Esophagus squamous epithelium (tissue), 5 donors: ENCODE measurements around the gene CYTH3. TPM values are rescaled to one million over a fixed set of nuclear protein-coding genes. Genes with fewer than 3 reads are reported as not detected.

Source experiments
- DNase-seq: peaks from one replicate; lab custom pipeline; 2025; lab: John Stamatoyannopoulos, UW
- H3K27ac ChIP-seq, 4 donors: fragments of 200-600 bp; sonication (generic); one replicate each; pipeline ENCODE4 v1.5.1; 2016 to 2019; ENCODE audit warnings: mild to moderate bottlenecking in 1 of 4
- H3K27me3 ChIP-seq, 4 donors: fragments of 200-600 bp; sonication (generic); 1 replicate in 3 of 4; 2 replicates in 1 of 4; pipeline versions ENCODE4 v1.5.1 to v1.6.0; 2017 to 2021; ENCODE audit warnings: antibody characterized with exemption in 1 of 4
- H3K36me3 ChIP-seq, 3 donors: fragments of 200-600 bp; sonication (generic); one replicate each; pipeline ENCODE4 v1.5.1; 2016 to 2019
- H3K4me1 ChIP-seq, 3 donors: fragments of 200-600 bp; sonication (generic); one replicate each; pipeline ENCODE4 v1.5.1; 2017 to 2019
- H3K4me3 ChIP-seq, 4 donors: fragments of 200-600 bp; sonication (generic); 1 replicate in 3 of 4; 2 replicates in 1 of 4; pipeline ENCODE4 v1.5.1; 2016 to 2019; ENCODE audit warnings: mild to moderate bottlenecking in 2 of 4, moderate library complexity in 1 of 4
- H3K9me3 ChIP-seq, 3 donors: fragments of 200-600 bp; sonication (generic); one replicate each; pipeline ENCODE4 v1.5.1; 2016 to 2019
- POLR2A ChIP-seq, 4 donors: fragments of 450-650 bp; IDR thresholded peaks; one replicate each; pipeline ENCODE4 v1.6.1; 2017; ENCODE audit warnings: antibody characterized with exemption in 4 of 4, mild to moderate bottlenecking in 4 of 4, moderate library complexity in 3 of 4
- WGBS, 2 donors: methylation state at CpG; one replicate each; pipeline ENCODE4 v1.1.5; 2018; 5-methylcytosine and 5-hydroxymethylcytosine counted together
- intact Hi-C: fragments of 100-400 bp; cut with DNase I; formaldehyde crosslinking; loops from one replicate; pipeline ENCODE4 v1.15.0; 2022
- total RNA-seq, 4 donors: library from RNA; depleted of rRNA; stranded (reverse); fragments of >200 nt; gene quantifications; one replicate each; pipeline ENCODE4 v1.1.0, GENCODE V29; 2016
- TF ChIP-seq, protein P1 (sequence below), 6 experiments: fragments of 450-650 bp in 4 of 6; fragments of 200-600 bp in 2 of 6; sonication (generic) in 2 of 6; IDR thresholded peaks; one replicate each; pipeline ENCODE4 v1.5.1; 2016 to 2019; ENCODE audit warnings: antibody characterized with exemption in 6 of 6, mild to moderate bottlenecking in 4 of 6, moderate library complexity in 4 of 6
- donor health status: DM: yes; HTN: yes; CAD: no.

The CYTH3 gene
- total RNA-seq, 4 donors from 2014 or later: 11.5 to 27.7 (median 12.7) TPM

DNA sequence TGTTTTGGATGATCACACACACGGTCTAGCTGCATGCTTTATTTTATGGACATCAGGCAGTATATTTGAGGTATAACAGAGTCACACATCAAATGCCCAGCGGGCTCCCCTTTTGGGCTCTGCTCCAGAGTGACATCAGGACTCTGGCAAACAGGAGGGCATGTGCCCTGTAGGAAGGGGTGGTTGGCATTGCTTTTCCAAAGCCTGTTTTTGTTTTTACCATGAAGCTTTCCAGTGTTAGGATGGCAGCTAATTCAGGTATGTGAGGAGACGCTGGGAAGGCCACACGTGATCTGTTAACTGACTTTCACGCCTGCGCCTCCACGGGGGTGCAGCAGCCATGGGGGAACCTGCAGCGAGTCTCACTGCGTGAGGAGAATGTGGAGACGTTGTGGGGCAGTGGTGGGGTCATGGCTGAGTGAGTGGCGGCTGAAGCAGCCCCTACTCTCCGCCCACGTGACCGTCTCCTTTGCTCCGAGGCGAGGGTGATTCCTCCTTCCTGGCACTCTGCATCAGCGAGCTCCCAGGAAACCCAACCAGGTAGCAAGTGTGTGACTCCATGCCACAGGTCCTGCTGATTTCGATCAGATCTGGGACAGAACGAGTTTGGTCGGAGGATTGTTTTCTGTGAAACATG is 123.6 kb downstream of the CYTH3 start:
- no peak for DNase-seq
- Histone ChIP-seq H3K4me3 (no peak overlapping the region), H3K36me3 (peaks cover 28 to 100% (median 56%) of the 10 kb centered on the region in 3 donors), H3K4me1 (no peaks in the 10 kb centered on the region), H3K27me3 (no peaks in the 10 kb centered on the region), H3K9me3 (no peaks in the 10 kb centered on the region), H3K27ac (no peak overlapping the region)
- no peak for TF ChIP-seq POLR2A (IDR thresholded peaks at IDR 0.05)
- TF ChIP-seq, protein P1, sequence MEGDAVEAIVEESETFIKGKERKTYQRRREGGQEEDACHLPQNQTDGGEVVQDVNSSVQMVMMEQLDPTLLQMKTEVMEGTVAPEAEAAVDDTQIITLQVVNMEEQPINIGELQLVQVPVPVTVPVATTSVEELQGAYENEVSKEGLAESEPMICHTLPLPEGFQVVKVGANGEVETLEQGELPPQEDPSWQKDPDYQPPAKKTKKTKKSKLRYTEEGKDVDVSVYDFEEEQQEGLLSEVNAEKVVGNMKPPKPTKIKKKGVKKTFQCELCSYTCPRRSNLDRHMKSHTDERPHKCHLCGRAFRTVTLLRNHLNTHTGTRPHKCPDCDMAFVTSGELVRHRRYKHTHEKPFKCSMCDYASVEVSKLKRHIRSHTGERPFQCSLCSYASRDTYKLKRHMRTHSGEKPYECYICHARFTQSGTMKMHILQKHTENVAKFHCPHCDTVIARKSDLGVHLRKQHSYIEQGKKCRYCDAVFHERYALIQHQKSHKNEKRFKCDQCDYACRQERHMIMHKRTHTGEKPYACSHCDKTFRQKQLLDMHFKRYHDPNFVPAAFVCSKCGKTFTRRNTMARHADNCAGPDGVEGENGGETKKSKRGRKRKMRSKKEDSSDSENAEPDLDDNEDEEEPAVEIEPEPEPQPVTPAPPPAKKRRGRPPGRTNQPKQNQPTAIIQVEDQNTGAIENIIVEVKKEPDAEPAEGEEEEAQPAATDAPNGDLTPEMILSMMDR (IDR thresholded peaks at IDR 0.05): no peak
- intact Hi-C loops: no loop called here
- 83 to 86% methylated on average over 14 to 19 of the region's 20 CpGs for WGBS, 2 donors

DNA sequence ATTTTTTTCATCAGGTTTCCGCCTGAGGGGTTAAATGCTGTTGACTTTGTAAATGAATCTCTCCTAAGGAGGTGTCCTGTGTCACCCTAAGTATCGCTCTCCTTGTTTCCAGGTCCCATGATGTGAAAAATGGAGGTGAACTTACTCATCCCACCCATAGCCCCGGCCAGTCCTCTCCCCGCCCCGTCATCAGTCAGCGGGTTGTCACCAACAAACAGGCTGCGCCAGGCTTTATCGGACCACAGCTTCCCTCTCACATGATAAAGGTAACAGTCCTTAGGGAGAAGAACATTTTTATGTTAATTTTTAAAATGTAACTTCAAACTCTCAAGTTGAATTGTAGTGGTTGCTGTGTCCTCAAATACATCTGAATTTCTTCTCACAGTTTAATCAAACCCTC is 124.8 kb downstream of the CYTH3 start:
- intact Hi-C loops: no loop called here
- Histone ChIP-seq H3K27me3 (no peaks in the 10 kb centered on the region), H3K27ac (no peak overlapping the region), H3K36me3 (peaks cover 24 to 97% (median 60%) of the 10 kb centered on the region in 3 donors), H3K4me1 (no peaks in the 10 kb centered on the region), H3K4me3 (no peak overlapping the region), H3K9me3 (no peaks in the 10 kb centered on the region)
- no peak for DNase-seq
- TF ChIP-seq POLR2A (IDR thresholded peaks at IDR 0.05): no peak
- TF ChIP-seq, protein P1 (IDR thresholded peaks at IDR 0.05): no peak
- 89 to 94% methylated on average over 8 of the region's 8 CpGs for WGBS, 2 donors

DNA sequence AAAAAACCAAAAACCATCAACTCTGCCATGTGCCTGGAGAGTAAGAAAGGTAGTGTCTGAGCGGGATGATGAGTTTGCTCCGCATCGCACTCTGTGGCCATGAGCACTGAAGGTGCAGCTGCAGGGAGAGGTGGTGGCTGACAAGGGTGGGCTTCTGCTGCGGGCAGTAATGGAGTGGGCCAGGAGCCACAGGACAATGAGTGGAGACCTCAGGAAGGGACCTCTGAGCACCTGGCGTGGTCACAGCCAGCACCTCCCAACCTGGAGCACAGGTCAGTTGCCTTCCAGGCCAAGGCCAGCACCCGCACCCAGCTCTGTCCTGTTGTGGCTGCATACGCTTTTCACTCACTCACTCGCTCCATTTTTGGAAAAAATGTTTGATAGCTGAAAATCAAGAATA is 125.8 kb downstream of the CYTH3 start:
- no peaks in the 10 kb centered on the region for H3K9me3 ChIP-seq
- TF ChIP-seq POLR2A (IDR thresholded peaks at IDR 0.05): no peak
- TF ChIP-seq, protein P1 (IDR thresholded peaks at IDR 0.05): no peak
- 95 to 98% methylated on average over 8 of the region's 8 CpGs for WGBS, 2 donors
- no peaks in the 10 kb centered on the region for H3K4me1 ChIP-seq
- H3K36me3 ChIP-seq: peaks cover 24 to 97% (median 56%) of the 10 kb centered on the region in 3 donors
- H3K27me3 ChIP-seq: no peaks in the 10 kb centered on the region
- H3K27ac ChIP-seq: no peak overlapping the region
- H3K4me3 ChIP-seq: no peak overlapping the region
- no peak for DNase-seq
- intact Hi-C loops: no loop called here

DNA sequence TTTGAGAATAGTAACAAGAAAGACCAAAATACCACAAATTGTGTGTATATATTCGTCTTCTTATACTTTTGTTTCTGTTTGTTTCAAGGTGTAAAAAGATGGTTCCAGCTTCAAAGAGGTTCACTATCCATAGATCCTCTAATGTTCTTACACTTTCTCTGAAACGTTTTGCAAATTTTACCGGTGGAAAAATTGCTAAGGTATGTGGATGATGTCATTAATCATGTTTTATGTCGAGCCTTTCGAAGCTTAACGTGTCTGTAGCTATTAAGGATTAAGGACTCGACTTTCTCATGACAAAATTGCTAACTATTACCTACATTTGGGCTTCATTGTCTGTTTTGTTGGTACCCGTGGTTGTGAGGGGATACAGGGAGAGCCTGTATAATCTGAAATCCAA is 128.4 kb downstream of the CYTH3 start:
- intact Hi-C loops: no loop called here
- H3K27ac ChIP-seq: no peak overlapping the region
- H3K9me3 ChIP-seq: no peaks in the 10 kb centered on the region
- peaks cover 23 to 97% (median 45%) of the 10 kb centered on the region in 3 donors for H3K36me3 ChIP-seq
- no peak for TF ChIP-seq POLR2A (IDR thresholded peaks at IDR 0.05)
- TF ChIP-seq, protein P1 (IDR thresholded peaks at IDR 0.05): no peak
- DNase-seq: no peak
- H3K27me3 ChIP-seq: no peaks in the 10 kb centered on the region
- 74 to 76% methylated on average over 8 of the region's 8 CpGs for WGBS, 2 donors
- no peaks in the 10 kb centered on the region for H3K4me1 ChIP-seq
- H3K4me3 ChIP-seq: no peak overlapping the region

DNA sequence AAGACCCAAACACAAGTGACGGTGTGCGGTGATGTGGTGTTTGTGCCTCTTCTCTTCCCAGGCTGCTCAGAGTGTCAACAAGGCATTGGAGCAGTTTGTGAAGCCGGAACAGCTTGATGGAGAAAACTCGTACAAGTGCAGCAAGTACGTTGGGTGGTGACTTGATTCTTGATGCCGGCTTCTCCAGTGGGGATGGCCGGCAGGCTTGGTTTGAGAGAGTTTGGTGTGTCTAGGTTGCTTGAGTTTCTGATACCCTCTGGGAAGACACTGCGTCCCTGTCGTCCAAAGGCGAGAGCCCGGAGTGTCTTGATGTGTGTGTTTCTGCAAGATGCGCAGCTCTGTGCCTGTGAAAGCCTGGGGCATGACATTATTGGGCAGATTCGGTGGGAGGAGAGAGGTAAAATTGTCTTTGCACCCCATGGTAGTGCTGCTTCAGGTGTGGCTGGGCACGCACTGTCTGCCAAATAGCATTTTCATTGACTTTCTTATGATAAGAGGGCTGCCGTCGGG is 129.5 kb downstream of the CYTH3 start:
- no peak for DNase-seq
- intact Hi-C loops: no loop called here
- Histone ChIP-seq H3K4me1 (no peaks in the 10 kb centered on the region), H3K27me3 (no peaks in the 10 kb centered on the region), H3K36me3 (peaks cover 12 to 97% (median 34%) of the 10 kb centered on the region in 3 donors), H3K27ac (no peak overlapping the region), H3K9me3 (no peaks in the 10 kb centered on the region), H3K4me3 (no peak overlapping the region)
- TF ChIP-seq POLR2A (IDR thresholded peaks at IDR 0.05): no peak
- TF ChIP-seq, protein P1 (IDR thresholded peaks at IDR 0.05): no peak
- 93 to 94% methylated on average over 16 of the region's 16 CpGs for WGBS, 2 donors
